EL (cell line): ENCODE measurements around the gene EXTL2.
A peak's percentile ranks its signal among the peaks of the same experiment; 100 is the strongest.
"Not testable (repeated sequence)": the region's sequence is repeated elsewhere in the genome, so short reads cannot be mapped to it uniquely, and the experiment has no call there.

Experiments
- DNase-seq: peaks from one replicate; pipeline ENCODE4 v3.0.0-alpha.2; 2016

The EXTL2 gene

GRCh38 chr1:100852976-100853375, 41.7 kb downstream of the EXTL2 start:
- no peak for DNase-seq

GRCh38 chr1:100851726-100852125, 42.9 kb downstream of the EXTL2 start:
- no peak for DNase-seq

GRCh38 chr1:100847361-100848082, 47.1 kb downstream of the EXTL2 start:
- peak; percentile 31 for DNase-seq

GRCh38 chr1:100843160-100843559, 51.5 kb downstream of the EXTL2 start:
- not testable (repeated sequence) for DNase-seq

GRCh38 chr1:100835866-100836842, 58.5 kb downstream of the EXTL2 start:
- DNase-seq = no peak

- peak; percentile 44 for DNase-seq
These were observed 59.6 kb downstream of the EXTL2 start for GRCh38 chr1:100834777-100835660.

- no peak for DNase-seq
These were observed 61.8 kb downstream of the EXTL2 start for GRCh38 chr1:100832694-100833428.

GRCh38 chr1:100825666-100826065, 69.0 kb downstream of the EXTL2 start:
- DNase-seq = not testable (repeated sequence)
